Natural killer cell (primary cell): ENCODE data around the gene NF1. TPM values are rescaled to one million over a fixed set of nuclear protein-coding genes. Genes with fewer than 3 reads are reported as not detected.
"Not testable (repeated sequence)": the region's sequence is repeated elsewhere in the genome, so short reads cannot be mapped to it uniquely, and the experiment has no call there.

Experiments used
- ATAC-seq, 3 donors: fragments of 150-1000 bp in 2 of 3; fragments of 200-7000 bp in 1 of 3; cut with Tn5 transposase; 1 replicate in 1 of 3; 2 replicates in 2 of 3; pipeline ENCODE4 v1.10.0; 2021; ENCODE audit warnings: mild to moderate bottlenecking in 2 of 3, moderate library complexity in 2 of 3
- DNase-seq, 2 donors: peaks; one replicate each; pipeline versions ENCODE4 v3.0.0 to v3.0.0-alpha.2; 2013 to 2021; ENCODE audit warnings: mixed read lengths in 1 of 2
- H3K27ac ChIP-seq: one replicate; pipeline ENCODE4 v1.5.1; 2013; ENCODE audit warnings: mild to moderate bottlenecking, low read length
- H3K27me3 ChIP-seq: one replicate; pipeline ENCODE4 v1.6.1; 2013; ENCODE audit warnings: low read length; ENCODE audit not compliant: control insufficient read depth, insufficient read depth
- H3K36me3 ChIP-seq: one replicate; pipeline ENCODE4 v1.6.1; 2013; ENCODE audit warnings: low read length; ENCODE audit not compliant: control insufficient read depth, insufficient read depth
- H3K4me1 ChIP-seq: one replicate; pipeline ENCODE4 v1.6.1; 2013; ENCODE audit warnings: low read length; ENCODE audit not compliant: control insufficient read depth, insufficient read depth
- H3K4me3 ChIP-seq: one replicate; pipeline ENCODE4 v1.5.1; 2013; ENCODE audit warnings: low read length
- H3K9me3 ChIP-seq: one replicate; pipeline ENCODE4 v1.6.1; 2013; ENCODE audit warnings: low read length; ENCODE audit not compliant: control insufficient read depth, insufficient read depth
- H3K27ac Mint-ChIP-seq, 2 donors: one replicate each; pipeline ENCODE4 v1.8.0; 2022; ENCODE audit warnings: mild to moderate bottlenecking in 2 of 2, mixed read lengths in 2 of 2, moderate library complexity in 1 of 2
- H3K27me3 Mint-ChIP-seq, 2 donors: one replicate each; pipeline ENCODE4 v1.8.0; 2022; ENCODE audit warnings: low read depth in 2 of 2, mixed read lengths in 2 of 2
- H3K36me3 Mint-ChIP-seq: one replicate; pipeline ENCODE4 v1.8.0; 2022; ENCODE audit warnings: mixed read lengths
- H3K4me1 Mint-ChIP-seq, 2 donors: one replicate each; pipeline ENCODE4 v1.8.0; 2022; ENCODE audit warnings: mixed read lengths in 2 of 2
- H3K4me3 Mint-ChIP-seq: one replicate; pipeline ENCODE4 v1.8.0; 2022; ENCODE audit warnings: mild to moderate bottlenecking, moderate library complexity, mixed read lengths
- H3K9me3 Mint-ChIP-seq, 2 donors: one replicate each; pipeline ENCODE4 v1.8.0; 2022; ENCODE audit warnings: mixed read lengths in 2 of 2
- WGBS: methylation state at CpG from one replicate; pipeline ENCODE4 v1.1.7; 2013; ENCODE audit warnings: missing lambda C conversion rate; ENCODE audit not compliant: insufficient coverage; 5-methylcytosine and 5-hydroxymethylcytosine counted together
- intact Hi-C: fragments of 100-400 bp; cut with micrococcal nuclease; formaldehyde crosslinking; loops from one replicate; pipeline ENCODE4 v1.14.2; 2022
- total RNA-seq, 4 donors: library from RNA; stranded (reverse); fragments of 120-200 nt in 1 of 4; gene quantifications; one replicate each; pipeline versions ENCODE4 v1.2.3 to v1.2.4, GENCODE V29; 2013 to 2022
- TF ChIP-seq, protein P1 (sequence below): fragments of 200-600 bp; IDR thresholded peaks from one replicate; pipeline ENCODE4 v1.8.0; 2022; ENCODE audit warnings: antibody characterized with exemption

Gene NF1
- total RNA-seq, 3 donors from 2014 or later (not counting 1 experiment from before 2014, with no cell fraction given), result 30.3 to 40.7 (median 38.8) TPM

DNA sequence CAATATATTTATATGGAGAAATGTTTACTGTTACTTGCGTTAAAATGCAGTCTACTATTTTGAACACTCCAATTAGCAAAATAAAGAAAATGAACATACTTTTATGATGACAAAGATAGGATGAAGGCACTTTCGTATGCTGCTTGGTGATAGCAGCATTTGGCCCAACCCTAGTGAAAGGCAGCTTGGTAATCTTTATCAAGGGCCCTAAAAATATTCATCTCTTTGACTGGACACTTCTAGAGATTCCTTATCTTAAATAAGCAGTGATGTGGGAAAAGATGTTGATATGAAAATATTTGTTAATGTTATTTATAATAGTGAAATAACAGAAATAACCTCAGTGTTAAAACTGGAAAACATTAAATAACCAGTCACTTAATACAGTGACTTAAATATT is 79.4 kb downstream of the NF1 start:
- peaks cover 0 to 4% of the 10 kb centered on the region in 2 donors for H3K4me1 Mint-ChIP-seq
- H3K36me3 Mint-ChIP-seq, result no peaks in the 10 kb centered on the region
- Histone ChIP-seq H3K27ac (no peak overlapping the region), H3K4me3 (no peak overlapping the region), H3K36me3 (no peaks in the 10 kb centered on the region), H3K9me3 (no peaks in the 10 kb centered on the region), H3K27me3 (no peaks in the 10 kb centered on the region), H3K4me1 (no peaks in the 10 kb centered on the region)
- no peaks in the 10 kb centered on the region for H3K27me3 Mint-ChIP-seq
- H3K27ac Mint-ChIP-seq, result no peak overlapping the region
- H3K4me3 Mint-ChIP-seq, result no peak overlapping the region
- ATAC-seq (no peak), DNase-seq (no peak)
- no peaks in the 10 kb centered on the region for H3K9me3 Mint-ChIP-seq
- WGBS, result 89% methylated on average over 1 of the region's 2 CpGs
- TF ChIP-seq, protein P1, sequence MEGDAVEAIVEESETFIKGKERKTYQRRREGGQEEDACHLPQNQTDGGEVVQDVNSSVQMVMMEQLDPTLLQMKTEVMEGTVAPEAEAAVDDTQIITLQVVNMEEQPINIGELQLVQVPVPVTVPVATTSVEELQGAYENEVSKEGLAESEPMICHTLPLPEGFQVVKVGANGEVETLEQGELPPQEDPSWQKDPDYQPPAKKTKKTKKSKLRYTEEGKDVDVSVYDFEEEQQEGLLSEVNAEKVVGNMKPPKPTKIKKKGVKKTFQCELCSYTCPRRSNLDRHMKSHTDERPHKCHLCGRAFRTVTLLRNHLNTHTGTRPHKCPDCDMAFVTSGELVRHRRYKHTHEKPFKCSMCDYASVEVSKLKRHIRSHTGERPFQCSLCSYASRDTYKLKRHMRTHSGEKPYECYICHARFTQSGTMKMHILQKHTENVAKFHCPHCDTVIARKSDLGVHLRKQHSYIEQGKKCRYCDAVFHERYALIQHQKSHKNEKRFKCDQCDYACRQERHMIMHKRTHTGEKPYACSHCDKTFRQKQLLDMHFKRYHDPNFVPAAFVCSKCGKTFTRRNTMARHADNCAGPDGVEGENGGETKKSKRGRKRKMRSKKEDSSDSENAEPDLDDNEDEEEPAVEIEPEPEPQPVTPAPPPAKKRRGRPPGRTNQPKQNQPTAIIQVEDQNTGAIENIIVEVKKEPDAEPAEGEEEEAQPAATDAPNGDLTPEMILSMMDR, result no peak
- intact Hi-C loops, result no loop called here

DNA sequence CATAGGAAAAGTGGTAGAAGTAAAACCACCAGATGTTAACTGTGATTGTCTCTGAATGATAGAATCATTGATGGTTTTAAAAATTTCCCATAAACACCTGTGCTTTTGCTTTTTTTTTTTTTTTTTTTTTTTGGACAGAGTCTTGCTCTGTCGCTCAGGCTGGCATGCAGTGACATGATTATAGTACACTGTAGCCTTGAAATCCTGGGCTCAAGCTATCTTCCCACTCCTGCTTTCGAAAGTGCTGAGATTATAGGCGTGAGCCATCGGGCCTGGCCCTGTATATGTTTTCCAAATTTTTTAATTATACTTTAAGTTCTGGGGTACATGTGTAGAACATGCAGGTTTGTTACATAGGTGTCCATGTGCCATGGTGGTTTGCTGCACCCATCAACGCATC is 80.5 kb downstream of the NF1 start:
- Mint-ChIP-seq H3K4me3 (no peak overlapping the region), H3K4me1 (peaks cover 0 to 4% of the 10 kb centered on the region in 2 donors), H3K27ac (no peak overlapping the region), H3K9me3 (no peaks in the 10 kb centered on the region), H3K36me3 (no peaks in the 10 kb centered on the region), H3K27me3 (no peaks in the 10 kb centered on the region)
- no peaks in the 10 kb centered on the region for H3K27me3 ChIP-seq
- H3K36me3 ChIP-seq, result no peaks in the 10 kb centered on the region
- no peaks in the 10 kb centered on the region for H3K4me1 ChIP-seq
- ATAC-seq (no peak), DNase-seq (no peak)
- H3K9me3 ChIP-seq, result no peaks in the 10 kb centered on the region
- no peak overlapping the region for H3K27ac ChIP-seq
- no peak overlapping the region for H3K4me3 ChIP-seq
- TF ChIP-seq, protein P1, result no peak
- WGBS, result 100% methylated on average over 4 of the region's 5 CpGs
- intact Hi-C loops, result no loop called here

DNA sequence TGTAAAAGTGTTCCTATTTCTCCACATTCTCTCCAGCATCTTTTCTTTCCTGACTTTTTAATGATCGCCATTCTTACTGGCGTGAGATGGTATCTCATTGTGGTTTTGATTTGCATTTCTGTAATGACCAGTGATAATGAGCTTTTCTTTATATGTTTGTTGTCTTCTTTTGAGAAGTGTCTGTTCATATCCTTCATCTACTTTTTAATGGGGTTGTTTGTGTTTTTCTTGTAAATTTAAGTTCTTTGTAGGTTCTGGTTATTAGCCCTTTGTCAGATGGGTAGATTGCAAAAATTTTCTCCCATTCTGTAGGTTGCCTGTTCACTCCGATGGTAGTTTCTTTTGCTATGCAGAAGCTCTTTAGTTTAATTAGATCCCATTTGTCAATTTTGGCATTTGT is 81.4 kb downstream of the NF1 start:
- H3K4me3 ChIP-seq, H3K9me3 Mint-ChIP-seq, H3K4me1 ChIP-seq, H3K27me3 Mint-ChIP-seq, H3K36me3 ChIP-seq, H3K4me3 Mint-ChIP-seq, intact Hi-C loops, H3K4me1 Mint-ChIP-seq, H3K36me3 Mint-ChIP-seq, H3K27me3 ChIP-seq, DNase-seq, H3K9me3 ChIP-seq, H3K27ac Mint-ChIP-seq, H3K27ac ChIP-seq, ATAC-seq: not testable (repeated sequence)
- WGBS, result 100% methylated on average over 2 of the region's 3 CpGs

DNA sequence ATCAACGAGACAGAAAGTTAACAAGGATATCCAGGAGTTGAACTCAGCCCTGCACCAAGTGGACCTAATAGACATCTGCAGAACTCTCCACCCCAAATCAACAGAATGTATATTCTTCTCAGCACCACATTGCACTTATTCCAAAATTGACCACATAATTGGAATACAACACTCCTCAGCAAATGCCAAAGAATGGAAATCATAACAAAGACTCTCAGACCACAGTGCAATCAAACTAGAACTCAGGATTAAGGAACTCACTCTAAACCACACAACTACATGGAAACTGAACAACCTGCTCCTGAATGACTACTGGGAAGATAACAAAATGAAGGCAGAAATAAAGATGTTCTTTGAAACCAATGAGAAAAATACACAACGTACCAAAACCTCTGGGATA is 84.2 kb downstream of the NF1 start:
- H3K9me3 ChIP-seq, H3K9me3 Mint-ChIP-seq, H3K4me1 Mint-ChIP-seq, H3K36me3 Mint-ChIP-seq, H3K4me1 ChIP-seq, H3K27ac Mint-ChIP-seq, H3K4me3 ChIP-seq, DNase-seq, ATAC-seq, H3K27ac ChIP-seq, intact Hi-C loops, H3K27me3 ChIP-seq, H3K4me3 Mint-ChIP-seq, H3K27me3 Mint-ChIP-seq: not testable (repeated sequence)
- peaks cover 11% of the 10 kb centered on the region for H3K36me3 ChIP-seq
- WGBS, result no CpG with 5 or more reads among the region's 2 CpGs

DNA sequence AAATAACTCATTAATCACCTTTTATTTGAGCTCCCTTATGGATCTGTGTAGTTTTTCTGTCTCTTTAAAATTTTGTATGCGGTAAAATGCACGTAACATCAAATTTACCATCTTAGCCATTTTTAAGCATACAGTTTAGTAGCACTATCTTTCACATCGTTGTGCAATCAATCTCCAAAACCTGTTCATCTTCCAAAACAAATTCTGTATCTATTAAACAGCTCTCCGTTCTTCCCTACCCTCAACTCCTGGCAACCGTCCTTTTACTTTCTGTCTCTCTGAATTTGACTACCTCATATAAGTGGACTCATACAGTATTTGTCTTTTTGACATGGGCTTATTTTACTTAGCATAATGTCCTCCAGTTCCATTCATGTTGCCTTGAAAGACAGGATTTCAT is 100.5 kb downstream of the NF1 start:
- Histone ChIP-seq H3K36me3 (no peaks in the 10 kb centered on the region), H3K27ac (no peak overlapping the region), H3K4me3 (no peak overlapping the region), H3K27me3 (no peaks in the 10 kb centered on the region), H3K9me3 (no peaks in the 10 kb centered on the region), H3K4me1 (no peaks in the 10 kb centered on the region)
- 95% methylated on average over 5 of the region's 5 CpGs for WGBS
- Mint-ChIP-seq H3K36me3 (no peaks in the 10 kb centered on the region), H3K27ac (no peak overlapping the region), H3K4me3 (no peak overlapping the region), H3K4me1 (peaks cover 11 to 20% of the 10 kb centered on the region in 2 donors), H3K9me3 (no peaks in the 10 kb centered on the region), H3K27me3 (no peaks in the 10 kb centered on the region)
- ATAC-seq (no peak), DNase-seq (no peak)
- TF ChIP-seq, protein P1, result no peak
- intact Hi-C loops, result no loop called here
